Fibroblast of skin of back (primary cell): Measurements from ENCODE around the gene GFPT1.

Source experiments
- DNase-seq: peaks from one replicate; pipeline ENCODE4 v3.0.0-alpha.2; 2013

The GFPT1 gene

DNA sequence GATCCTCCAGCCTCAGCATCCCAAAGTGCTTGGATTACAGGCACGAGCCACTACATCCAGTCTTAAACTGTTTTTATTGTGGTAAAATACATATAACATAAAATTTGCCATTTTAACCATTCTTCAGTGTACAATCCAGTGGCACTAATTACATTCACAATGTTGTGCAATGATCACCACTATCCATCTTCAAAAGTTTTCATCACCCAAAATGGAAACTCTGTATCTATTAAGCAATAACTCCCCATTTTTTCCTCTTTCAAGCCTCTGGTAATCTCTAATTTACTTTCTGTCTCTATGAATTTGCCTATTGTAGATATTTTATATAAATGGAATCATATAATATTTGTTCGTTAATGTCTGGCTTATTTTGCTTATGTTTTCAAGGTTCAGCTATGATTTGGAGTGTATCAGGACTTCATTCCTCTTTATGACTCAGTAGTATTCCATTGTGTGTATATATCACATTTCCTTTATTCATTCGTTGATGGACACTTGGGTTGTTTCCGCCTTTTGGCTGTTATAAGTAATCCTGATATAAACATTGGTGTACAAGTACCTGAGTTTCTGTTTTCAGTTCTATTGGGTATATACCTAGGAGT, 71.8 kb downstream of the GFPT1 start:
- no peak for DNase-seq

DNA sequence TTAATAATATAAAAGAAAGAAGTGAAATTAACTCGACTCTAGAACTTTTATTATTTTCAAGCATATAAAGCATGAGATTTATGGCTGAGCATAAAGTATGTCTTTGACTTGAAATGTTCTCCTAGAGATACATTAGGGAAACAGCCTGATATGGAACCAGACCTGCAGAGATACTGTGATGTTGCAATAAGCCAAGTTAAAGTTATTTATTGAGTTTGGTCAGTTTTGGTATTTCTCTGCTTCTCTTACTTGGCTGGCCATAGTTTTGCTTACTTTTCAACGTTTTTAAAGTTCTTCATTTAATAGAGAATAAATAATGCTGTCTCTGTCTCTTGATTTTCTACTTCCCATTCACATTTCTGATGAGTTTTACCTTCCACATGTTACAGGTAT, 76.0 kb downstream of the GFPT1 start:
- no peak for DNase-seq

DNA sequence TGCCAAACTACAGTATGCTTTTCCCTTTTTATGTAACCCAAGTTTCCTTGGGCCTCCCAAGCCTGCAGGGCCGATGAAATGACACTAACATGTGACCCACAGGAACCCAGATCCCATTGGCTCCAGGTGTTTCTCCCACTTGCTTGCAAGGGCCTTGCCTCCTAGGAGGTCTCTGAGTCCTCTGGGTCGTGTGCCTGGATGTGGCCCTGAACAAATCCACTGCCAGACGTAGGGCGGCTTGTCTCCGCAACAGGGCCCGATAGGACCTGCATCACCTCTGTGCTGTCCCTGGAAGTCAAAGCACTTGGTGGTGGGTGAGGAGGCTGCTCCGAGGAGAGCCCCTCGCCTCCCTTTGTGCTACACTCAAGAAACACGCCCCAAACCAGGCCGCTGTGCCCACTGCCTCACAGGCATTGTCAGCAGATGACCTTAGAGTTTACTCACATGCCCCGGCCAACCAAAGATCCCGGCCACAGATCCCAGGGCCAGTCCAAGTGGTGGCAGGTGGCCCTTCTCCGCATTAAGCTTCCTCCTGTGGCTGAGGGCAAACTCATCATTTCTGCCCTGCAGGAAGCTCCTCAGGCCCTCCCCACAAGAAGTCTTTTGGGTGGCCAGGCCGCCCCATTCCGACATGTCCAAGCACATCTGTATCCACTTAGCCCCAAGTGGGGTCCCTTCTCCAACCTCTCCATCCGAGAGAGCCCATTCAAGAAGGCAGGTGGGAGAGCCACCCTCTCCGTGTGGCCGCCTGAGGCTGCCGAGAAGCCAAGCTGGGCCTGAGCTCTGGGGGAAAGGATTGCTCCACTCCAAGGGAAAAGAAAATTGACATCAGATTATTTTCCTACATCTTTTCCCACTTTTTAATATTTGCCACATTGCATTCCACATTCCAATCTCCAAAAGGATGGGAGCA, 76.7 kb downstream of the GFPT1 start:
- DNase-seq = no peak

DNA sequence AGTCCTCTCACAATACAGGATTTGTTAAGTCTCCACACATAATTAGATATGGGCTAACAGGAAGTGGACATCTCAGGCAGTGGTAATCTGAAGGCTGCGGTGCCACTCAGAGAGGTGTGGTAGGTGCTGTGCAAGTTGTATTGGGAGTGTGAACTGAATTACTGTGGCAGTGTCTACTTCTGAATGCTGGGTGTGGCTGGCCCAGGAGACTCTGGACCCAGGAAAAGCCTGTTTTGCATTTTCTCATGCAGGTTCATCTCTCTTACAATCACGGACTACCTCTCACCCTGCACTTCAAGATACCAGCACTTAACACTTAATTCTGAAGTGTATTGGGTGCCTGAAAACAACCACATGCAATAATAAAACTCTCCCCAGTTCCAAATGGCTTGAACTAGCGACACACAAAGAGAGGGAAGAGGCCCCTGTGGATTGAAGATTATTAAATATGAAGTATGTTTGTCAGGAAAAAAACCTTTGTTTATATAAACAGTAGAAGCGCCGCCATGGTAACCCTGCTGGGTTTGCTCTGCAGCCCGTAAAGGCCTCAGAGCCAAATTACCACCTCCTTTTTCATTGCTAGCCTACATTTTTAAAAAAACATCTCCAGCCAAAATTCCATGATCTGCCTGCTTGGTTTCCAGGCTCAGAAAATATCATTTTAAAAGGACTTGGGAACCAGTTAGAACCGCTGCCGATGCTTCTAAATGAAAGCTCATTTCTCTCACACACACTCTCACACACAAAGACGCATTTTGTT, 77.5 kb downstream of the GFPT1 start:
- peak; percentile 64 for DNase-seq

DNA sequence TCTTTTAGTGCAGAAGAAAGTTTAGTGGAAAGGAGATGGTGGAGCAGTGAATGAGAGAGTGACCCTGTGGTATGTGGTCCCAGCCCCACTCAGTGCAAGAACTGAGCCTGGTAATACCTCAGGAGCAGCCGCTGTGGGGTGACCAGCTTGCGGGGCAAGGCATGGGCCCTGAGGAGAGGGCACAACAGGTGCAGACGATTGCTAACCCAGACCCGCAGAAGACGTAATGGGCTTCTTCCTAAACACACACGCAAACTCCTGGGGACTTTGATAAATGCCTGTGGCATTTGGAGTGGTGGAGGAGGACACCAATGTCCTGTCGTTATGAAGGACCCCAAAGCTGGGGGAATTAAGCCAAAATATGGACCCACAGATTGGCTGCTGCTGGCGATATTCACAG, 78.7 kb downstream of the GFPT1 start:
- no peak for DNase-seq

DNA sequence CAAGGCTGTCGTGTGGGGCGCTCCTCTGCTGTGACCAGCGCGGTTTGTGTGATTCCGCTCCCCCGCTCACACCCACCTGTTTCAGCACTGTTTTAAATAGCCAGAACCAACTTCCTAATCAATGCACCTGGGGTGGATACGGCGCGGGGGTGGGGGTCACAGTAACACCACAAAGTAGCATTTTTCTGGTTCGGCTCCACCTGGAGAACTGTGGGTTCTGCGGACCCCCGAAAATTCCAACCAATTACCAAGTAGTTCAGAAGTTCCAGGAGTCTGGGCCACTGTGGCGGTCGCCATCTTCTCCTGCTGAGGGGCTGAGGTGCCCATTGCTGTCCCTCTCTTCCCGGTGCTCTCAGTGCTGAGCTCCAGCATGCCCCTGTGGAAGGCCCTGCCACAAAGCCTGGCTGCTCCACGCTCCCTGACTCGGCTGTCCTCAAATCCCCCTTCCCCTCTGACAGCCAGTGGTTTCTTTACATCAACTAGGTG, 79.4 kb downstream of the GFPT1 start:
- DNase-seq = no peak

DNA sequence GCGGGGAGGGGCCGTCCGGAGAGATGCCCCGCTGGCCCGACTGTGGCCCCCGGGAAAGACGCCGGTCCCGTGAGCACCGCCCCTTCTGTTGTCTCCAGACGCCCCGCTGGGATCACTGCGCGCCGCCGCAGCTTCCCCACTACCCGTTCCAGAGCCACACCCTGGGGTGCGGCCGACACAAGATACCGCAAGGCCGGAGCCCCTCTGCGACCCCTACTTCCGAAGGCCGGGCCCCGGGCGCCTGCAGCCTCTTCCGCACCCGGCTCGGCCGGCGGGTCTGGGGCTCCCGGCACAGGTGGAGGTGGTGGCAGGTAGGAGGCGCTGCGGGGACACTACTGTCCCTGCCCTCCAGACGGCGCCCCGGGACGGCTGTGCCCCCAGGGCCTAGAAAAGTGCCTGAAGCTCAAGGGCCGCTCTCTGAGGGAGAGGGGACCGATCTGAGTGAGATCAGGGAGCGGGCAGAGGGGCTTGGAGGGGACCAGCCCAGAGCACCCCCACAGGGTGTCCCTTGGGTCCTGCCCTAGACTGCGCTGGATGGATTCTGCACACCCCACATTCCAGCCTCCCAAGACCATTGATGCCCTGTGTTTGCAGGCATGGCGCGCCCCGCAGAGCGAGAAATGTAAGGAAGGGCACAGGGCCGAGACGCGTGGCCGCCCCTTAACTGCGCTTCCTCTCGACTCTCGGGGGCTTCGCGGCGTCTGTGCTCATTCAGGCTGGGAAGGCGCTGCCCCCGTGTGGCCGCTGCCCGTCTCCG, 80.0 kb downstream of the GFPT1 start:
- DNase-seq = peak; percentile 80

DNA sequence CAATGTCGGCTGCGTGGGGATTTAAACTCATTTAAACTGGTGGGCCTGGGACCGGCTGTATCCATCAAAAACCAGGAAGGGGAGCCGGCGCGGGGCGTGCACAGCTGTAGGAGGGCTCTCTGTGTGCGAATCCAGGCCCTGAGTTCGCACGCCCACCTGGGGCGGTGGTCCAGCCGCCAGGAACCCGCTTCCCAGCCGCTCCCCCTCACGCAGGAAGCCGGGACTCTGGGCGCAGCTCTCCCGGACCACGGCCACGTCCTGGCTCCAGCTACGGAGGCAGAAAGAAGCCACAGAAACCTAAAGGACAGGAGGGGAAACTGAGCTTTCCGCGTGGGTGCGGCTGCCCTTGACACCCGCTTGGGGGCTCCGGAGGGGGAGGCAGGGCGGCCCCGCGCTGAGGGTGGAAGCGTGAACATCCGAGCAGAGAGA, 80.6 kb downstream of the GFPT1 start:
- DNase-seq = no peak

DNA sequence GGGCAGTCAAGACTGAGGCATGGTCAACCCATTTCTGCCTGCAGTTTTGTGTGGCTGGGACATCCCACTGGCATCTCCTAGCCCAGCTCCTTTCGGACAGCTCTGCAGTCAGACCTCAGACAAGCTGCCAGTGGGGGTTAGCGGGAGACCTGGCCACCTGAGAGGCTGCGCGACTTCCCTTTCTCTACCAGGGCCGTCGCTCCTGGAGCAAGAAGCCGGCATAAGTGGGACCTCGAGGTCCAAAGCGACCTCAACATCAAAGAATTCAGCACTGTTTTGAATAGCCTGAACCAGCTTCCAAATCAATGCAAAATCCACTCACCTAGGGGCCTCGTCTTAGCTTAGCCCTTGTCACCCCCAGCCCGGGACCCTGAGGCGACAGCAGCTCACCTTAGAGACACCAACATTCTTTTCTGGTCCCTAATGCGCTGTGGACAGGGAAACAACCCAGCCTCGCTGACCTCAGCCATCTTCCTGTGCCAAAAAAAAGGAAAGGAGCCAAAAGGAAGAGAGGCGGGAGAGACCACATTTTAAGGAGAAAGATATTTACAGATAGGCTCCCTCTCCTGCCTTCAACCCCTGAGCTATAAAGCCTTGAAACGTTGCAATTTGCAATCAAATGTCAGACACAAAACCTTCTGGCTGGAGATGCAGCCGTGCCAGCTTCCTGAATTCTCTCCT, 81.2 kb downstream of the GFPT1 start:
- no peak for DNase-seq

DNA sequence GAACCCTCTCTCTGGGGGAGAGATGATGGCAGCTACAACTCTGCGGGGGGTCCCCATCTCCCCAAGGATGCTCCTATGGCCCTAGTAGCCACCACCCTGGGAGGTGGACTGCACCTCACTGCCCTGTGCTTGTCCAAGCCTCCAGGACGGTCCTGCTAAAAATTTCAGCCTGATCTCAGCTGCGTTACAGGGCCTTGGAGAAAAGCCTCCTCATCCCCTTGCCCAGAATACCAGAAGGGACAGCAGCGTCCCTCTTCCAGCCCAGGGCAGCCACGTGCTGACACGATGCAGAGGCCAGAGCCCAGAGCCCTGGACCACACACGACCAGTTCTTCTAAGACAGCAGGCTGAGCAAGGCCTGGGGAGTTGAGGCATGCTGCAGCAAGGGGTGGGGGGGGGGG, 81.9 kb downstream of the GFPT1 start:
- DNase-seq = no peak

DNA sequence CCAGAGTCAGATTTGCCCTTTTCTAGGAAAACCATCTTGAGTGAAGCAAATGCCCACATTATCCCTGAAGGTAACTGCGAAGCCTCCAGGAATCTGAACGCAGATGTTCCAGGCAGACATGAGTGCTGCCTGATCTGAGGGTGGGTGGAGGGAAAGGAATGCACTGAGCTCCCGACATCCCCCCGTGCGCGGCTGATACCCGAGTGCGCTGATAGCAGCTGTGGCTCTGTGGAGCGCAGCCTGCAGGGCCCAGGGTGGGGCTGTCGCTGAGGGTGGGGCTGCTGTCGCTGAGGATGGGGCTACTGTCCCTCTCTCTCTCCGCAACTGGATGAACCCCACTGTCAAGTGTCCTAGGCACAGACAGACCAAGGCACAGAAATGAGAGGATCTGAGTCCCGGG, 82.4 kb downstream of the GFPT1 start:
- DNase-seq = no peak

DNA sequence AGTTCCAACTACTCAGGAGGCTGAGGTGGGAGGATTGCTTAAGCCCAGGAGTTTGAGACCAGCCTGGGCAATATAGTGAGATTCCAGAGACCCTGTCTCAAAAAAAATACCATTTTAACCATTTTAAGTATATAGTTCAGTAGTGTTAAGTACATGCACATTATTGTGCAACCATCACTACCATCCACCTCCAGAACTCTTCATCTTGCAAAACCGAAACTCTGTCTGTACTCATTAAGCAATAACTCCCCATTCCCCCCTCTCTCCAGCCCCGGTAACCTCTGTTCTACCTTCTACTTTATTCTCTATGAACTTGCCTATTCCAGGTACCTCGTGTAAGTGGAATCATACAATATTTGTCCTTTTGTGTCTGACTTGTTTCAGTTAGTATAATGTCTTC, 86.4 kb downstream of the GFPT1 start:
- DNase-seq = no peak

DNA sequence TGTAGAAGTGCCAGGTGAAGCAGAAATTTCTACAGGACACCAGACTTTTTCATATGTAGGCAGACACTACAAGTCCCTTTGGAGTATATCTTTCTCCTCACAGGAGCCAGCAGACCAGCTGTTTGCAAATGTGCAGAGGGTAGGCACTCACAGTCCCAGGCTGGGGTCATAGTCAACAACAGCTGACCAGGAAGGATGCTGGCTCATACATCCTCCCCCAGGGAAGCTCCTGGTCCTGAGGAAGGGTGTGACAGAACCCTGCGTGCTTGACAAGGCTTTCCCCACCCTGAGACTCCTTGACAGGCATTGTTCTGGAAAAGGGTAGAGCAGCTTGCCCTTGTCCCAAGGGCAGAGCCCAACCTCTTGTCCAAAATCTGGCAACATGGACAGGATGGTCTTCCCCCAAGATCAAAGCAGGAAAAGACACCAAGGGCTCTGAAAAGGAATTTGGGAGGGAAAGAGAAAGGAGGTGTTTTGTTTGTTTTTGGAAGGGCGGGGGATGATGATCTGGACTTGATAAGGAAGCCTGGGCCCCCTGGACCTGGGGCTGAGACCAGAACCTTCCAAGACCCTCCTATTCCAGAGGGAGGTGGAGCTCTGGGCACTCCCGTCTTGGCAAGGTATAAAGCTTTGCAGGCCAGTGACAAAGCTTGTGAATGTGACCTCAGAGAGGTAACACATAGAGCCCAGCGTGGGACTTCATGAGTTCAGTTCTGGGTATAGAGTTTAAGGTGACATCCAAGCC, 87.1 kb downstream of the GFPT1 start:
- DNase-seq = no peak

DNA sequence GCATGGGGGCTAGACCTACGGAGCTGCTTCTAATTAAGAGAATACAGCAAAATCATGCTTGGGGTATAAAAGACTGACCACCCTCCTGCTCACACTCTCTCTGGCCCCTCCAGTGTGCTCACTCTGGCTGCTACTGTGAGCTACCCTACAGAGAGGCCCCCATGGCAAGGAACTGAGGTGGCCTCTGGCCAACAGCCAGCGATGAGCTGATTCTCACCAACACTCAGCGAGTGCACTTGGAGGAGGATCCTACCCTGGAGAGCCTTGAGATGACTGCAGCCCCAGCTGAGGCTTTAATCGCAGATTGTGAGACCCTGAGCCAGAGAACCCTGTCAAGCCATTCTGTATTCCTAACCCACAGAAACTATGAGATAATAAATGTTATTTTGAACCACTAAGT, 88.2 kb downstream of the GFPT1 start:
- peak; percentile 80 for DNase-seq

DNA sequence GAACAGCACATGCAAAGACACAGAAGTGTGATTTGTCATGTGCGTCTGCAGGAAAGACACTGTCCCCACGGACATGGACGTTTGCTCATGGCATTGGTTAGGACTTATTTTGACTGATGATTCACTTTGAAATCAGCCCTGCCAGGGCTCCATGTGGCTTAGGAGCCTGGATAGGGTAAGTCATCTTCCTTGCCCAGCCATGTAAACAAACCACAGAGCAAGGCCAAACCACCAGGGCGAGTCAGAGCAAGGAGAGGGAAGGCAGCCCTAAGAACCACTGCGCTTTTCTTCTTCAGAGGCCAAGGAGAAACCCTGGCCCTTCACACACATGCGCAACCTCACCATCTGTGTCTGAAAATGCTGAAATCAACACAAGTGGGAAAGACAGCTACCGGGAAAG, 88.8 kb downstream of the GFPT1 start:
- peak; percentile 98 for DNase-seq

DNA sequence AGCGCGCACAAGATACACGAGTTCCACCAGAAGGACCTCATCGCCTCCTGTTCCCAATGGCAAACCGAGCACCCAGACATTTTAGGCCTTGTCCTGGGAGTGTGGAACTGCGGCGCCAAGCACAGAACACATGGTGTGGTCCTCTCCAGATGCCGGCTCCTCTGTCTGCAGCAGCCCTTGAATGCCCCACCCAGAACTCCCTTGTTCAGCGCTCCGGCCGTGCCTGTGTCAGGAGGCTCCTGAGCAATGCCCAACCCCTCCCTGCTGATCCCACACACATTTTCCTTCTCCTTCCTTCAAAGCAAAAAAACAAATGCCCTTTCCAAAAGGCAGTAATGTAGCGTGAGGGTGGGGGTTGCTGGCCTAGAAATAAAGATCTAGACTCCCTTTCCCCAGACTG, 89.8 kb downstream of the GFPT1 start:
- DNase-seq = no peak

DNA sequence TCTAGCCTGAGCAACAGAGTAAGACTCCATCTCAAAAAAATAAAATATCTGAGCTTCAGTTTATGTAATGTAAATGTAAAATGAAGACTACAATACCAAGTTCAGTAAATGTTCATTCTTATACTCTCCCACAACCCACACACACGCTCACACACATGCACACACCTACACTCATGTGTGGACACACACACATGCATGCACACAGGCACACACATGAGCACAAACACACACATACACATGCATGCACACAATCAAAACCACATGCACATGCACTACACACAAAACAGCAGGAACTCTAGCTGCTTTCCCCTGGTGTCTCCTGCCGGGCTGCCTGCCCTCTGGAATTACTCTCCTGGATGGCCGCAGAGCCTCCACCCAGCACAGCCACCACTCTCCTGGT, 90.6 kb downstream of the GFPT1 start:
- DNase-seq = no peak

DNA sequence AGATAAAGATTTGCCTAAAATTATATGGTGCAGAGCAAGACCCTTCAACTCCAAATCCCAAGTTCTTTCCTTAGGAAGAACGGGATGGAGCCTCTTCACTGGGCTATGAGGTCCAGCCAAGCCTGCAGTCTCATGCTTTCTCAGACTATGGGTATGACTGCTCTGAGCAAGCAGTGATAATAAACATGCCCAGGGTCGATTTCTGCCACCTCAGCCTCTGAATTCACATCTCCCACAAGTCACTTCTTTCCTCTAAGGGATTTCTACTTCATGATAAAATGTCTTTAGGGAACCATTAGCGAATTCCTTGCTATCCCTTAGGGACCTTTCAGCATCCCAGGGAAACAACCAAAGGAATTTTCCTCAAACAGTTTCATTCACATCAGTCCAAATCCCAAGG, 94.8 kb downstream of the GFPT1 start:
- DNase-seq = peak; percentile 75

DNA sequence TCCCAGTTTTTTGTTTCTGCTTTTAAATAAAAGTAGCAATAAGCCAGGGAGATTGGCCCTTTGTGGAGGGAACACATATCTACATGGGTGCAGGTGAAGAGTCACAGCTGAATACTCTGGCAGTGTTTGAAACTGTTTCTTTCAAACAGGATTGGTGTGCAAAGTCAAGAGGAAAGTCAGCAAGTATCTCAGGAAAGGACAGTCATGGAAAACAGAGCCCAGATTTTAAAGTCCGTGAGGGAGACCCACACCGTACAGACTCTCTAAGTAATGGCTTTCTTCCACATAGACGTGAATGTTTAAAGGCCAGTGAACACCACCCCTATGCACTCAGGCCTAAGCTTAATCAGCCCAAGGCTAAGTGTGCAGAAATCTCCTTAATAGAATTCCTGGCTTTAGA, 95.3 kb downstream of the GFPT1 start:
- DNase-seq = no peak

DNA sequence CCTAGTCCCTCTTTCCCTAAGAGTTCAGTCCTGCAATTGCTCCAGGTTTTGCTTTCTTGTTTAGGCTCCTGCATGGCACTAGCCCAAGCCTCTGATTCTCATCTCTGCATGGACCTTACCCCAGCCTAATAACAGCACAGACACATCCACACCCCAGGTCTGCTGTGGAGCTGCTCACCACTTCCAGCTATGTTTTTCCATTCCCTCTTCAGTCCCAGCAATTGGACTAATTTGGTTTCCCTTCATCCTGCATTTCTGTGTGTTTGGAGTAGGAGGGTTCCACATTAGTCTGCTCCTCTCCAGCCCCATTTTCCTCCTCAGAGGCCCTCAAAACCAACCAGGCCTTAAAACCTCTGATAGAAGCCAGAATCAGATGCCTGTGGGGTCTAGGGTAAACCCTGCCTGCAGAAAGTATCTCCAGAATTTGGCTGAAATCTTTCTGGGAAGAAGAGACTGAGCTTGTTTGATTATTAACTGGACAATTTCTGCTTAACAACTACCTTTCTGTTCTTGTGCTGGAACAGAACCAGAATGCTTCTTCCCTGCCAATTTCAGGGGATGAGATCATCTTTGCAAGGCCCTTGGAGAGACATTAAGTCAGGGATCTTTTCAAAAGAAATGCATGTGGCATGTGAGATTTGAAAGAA, 95.9 kb downstream of the GFPT1 start:
- peak; percentile 38 for DNase-seq

DNA sequence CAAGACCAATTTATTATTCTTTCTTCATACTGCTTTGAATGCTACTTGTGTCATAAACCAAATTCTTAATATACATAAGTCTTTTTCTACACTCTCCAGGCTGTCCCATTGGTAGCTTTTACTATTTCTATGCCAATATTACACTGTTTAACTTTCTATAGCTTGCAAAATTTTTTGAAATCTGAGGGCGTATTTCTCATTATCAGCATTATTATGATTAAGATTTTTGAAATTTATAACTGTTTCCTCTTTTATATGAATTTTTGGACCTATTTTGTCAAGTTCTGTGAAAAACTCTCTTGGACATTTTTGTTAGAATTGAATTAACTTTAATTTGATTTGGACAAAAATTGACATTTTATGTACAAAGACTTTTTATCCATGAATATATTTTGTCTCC, 98.6 kb downstream of the GFPT1 start:
- no peak for DNase-seq
